GM12878 (cell line): Measurements from ENCODE around the gene SLC35F2. TPM values are rescaled to one million over a fixed set of nuclear protein-coding genes. Genes with fewer than 3 reads are reported as not detected.

ENCODE experiments used
- ATAC-seq: fragments of 200-7000 bp; cut with Tn5 transposase; 3 replicates; pipeline ENCODE4 v1.9.1; 2020; ENCODE audit warnings: mild to moderate bottlenecking, moderate library complexity
- BruUV-seq: library from RNA; stranded (reverse); fragments of 400-500 nt; replicated peaks from 2 replicates; lab custom pipeline; 2021; lab: Mats Ljungman, UMichigan
- CTCF ChIA-PET: fragments of 300-600 bp; sonication (Branson Sonifier 250); formaldehyde crosslinking; extraction: SDS; loops from one replicate; lab custom pipeline; 2021; ENCODE audit warnings: inconsistent platforms; lab: Yijun Ruan, JAX
- POLR2A ChIA-PET: fragments of 350-600 bp; formaldehyde crosslinking; extraction: SDS; loops from one replicate; lab custom pipeline; 2021; ENCODE audit warnings: inconsistent platforms; lab: Charles Lee
- RAD21 ChIA-PET: fragments of 300-600 bp; sonication (Branson Sonifier 250); formaldehyde crosslinking; loops from one replicate; lab custom pipeline; 2023; ENCODE audit warnings: antibody characterized with exemption; ENCODE audit not compliant: unreplicated experiment; lab: Charles Lee
- SMC1A ChIA-PET: fragments of 300-600 bp; sonication (Branson Sonifier 250); formaldehyde crosslinking; loops from one replicate; lab custom pipeline; 2023; ENCODE audit not compliant: unreplicated experiment, uncharacterized antibody; lab: Charles Lee
- DNase-seq: peaks from one replicate; pipeline ENCODE4 v3.0.0-alpha.2; 2011; ENCODE audit warnings: low read depth, low spot score
- FAIRE-seq: peaks from 3 replicates; lab custom pipeline; 2011; peaks lifted over from hg19 to GRCh38; lab: Jason Lieb, UNC
- H2AFZ ChIP-seq: 2 replicates; pipeline ENCODE4 v1.6.0; 2011; ENCODE audit warnings: low read depth, low read length, control low read depth; ENCODE audit not compliant: control insufficient read depth
- H3K27ac ChIP-seq: 2 replicates; pipeline ENCODE4 v1.5.1; 2011; ENCODE audit warnings: control low read depth; ENCODE audit not compliant: control insufficient read depth, insufficient read depth
- H3K27me3 ChIP-seq, 2 experiments: replicated peaks in 1 of 2; 2 replicates each; pipeline versions ENCODE4 v1.6.0 to v1.6.1; 2011; ENCODE audit warnings: low read length in 1 of 2; ENCODE audit not compliant: control insufficient read depth in 2 of 2, insufficient read depth in 2 of 2
- H3K36me3 ChIP-seq, 2 experiments: 2 replicates each; pipeline ENCODE4 v1.5.1; 2011; ENCODE audit warnings: low read length in 1 of 2; ENCODE audit not compliant: control insufficient read depth in 2 of 2, insufficient read depth in 2 of 2
- H3K4me1 ChIP-seq: 2 replicates; pipeline ENCODE4 v1.6.1; 2011; ENCODE audit warnings: mild to moderate bottlenecking, low read length, moderate library complexity, mixed read lengths; ENCODE audit not compliant: control insufficient read depth, insufficient read depth
- H3K4me2 ChIP-seq: 2 replicates; pipeline ENCODE4 v1.6.0; 2011; ENCODE audit warnings: control low read depth; ENCODE audit not compliant: control insufficient read depth, insufficient read depth
- H3K4me3 ChIP-seq: fragments of 200-600 bp; sonication (generic); 2 replicates; pipeline ENCODE4 v1.5.1; 2016
- H3K79me2 ChIP-seq: 2 replicates; pipeline ENCODE4 v1.6.0; 2011; ENCODE audit warnings: low read length; ENCODE audit not compliant: control insufficient read depth, insufficient read depth
- H3K9ac ChIP-seq: 2 replicates; pipeline ENCODE4 v1.8.0; 2011; ENCODE audit warnings: low read length, control low read depth, mixed read lengths; ENCODE audit not compliant: control insufficient read depth, insufficient read depth
- H3K9me3 ChIP-seq: replicated peaks from 3 replicates; pipeline ENCODE4 v1.5.1; 2011; ENCODE audit warnings: mild to moderate bottlenecking, low read length; ENCODE audit not compliant: control insufficient read depth, insufficient read depth
- H4K20me1 ChIP-seq: 2 replicates; pipeline ENCODE4 v1.6.0; 2011; ENCODE audit not compliant: control insufficient read depth, insufficient read depth
- BHLHE40 ChIP-seq, 2 experiments: fragments of 450-650 bp in 1 of 2; IDR thresholded peaks; 2 replicates each; pipeline ENCODE4 v1.6.1; 2011 to 2017; ENCODE audit warnings: low read depth in 2 of 2, borderline replicate concordance in 1 of 2, improper control_type of control experiment in 1 of 2, low read length in 1 of 2, mild to moderate bottlenecking in 1 of 2
- FOXM1 ChIP-seq: IDR thresholded peaks from 2 replicates; pipeline ENCODE4 v1.6.1; 2012; ENCODE audit warnings: low read depth, mild to moderate bottlenecking, inconsistent platforms, low read length, moderate library complexity
- HCFC1 ChIP-seq: fragments of 150-350 bp; IDR thresholded peaks from 2 replicates; pipeline ENCODE4 v1.6.1; 2014; ENCODE audit warnings: low read length
- HDGF ChIP-seq: fragments of 450-650 bp; IDR thresholded peaks from 2 replicates; pipeline ENCODE4 v1.6.1; 2016; ENCODE audit warnings: antibody characterized with exemption
- JUND ChIP-seq: IDR thresholded peaks from 2 replicates; pipeline ENCODE4 v1.6.1; 2012; ENCODE audit warnings: low read depth, mild to moderate bottlenecking, low read length, improper control_type of control experiment, moderate library complexity
- NFXL1 ChIP-seq: fragments of 450-650 bp; IDR thresholded peaks from 2 replicates; pipeline ENCODE4 v1.6.1; 2017; ENCODE audit warnings: antibody characterized with exemption, mild to moderate bottlenecking, borderline replicate concordance
- RCOR1 ChIP-seq: conservative IDR thresholded peaks from 2 replicates; pipeline ENCODE4 v1.6.1; 2012; ENCODE audit warnings: low read depth, low read length, improper control_type of control experiment
- RUNX3 ChIP-seq: IDR thresholded peaks from 2 replicates; pipeline ENCODE4 v1.6.1; 2012; ENCODE audit warnings: low read length, inconsistent platforms
- SMAD5 ChIP-seq: IDR thresholded peaks from 2 replicates; pipeline ENCODE4 v1.6.1; 2016; ENCODE audit warnings: antibody characterized with exemption, low read depth
- SMARCA5 ChIP-seq: fragments of 450-650 bp; IDR thresholded peaks from 2 replicates; pipeline ENCODE4 v1.6.1; 2017; ENCODE audit warnings: mild to moderate bottlenecking
- SMC3 ChIP-seq: IDR thresholded peaks from 2 replicates; pipeline ENCODE4 v1.6.1; 2011; ENCODE audit warnings: low read length, improper control_type of control experiment, borderline replicate concordance
- SREBF2 ChIP-seq: IDR thresholded peaks from 2 replicates; pipeline ENCODE4 v1.6.1; 2012; ENCODE audit warnings: mild to moderate bottlenecking, low read length
- STAT1 ChIP-seq: fragments of 450-650 bp; conservative IDR thresholded peaks from 2 replicates; pipeline ENCODE4 v1.6.1; 2014; ENCODE audit warnings: antibody characterized with exemption, mild to moderate bottlenecking
- SUZ12 ChIP-seq: fragments of 200-600 bp; sonication (generic); IDR thresholded peaks from one replicate; pipeline ENCODE4 v1.6.1; 2018; ENCODE audit warnings: antibody characterized with exemption, mild to moderate bottlenecking; ENCODE audit not compliant: unreplicated experiment
- WRNIP1 ChIP-seq: IDR thresholded peaks from 2 replicates; pipeline ENCODE4 v1.6.1; 2011; ENCODE audit warnings: low read depth, low read length, improper control_type of control experiment, borderline replicate concordance
- WGBS: methylation state at CpG from one replicate; pipeline ENCODE4 v1.1.6; 2016; ENCODE audit warnings: low lambda C conversion rate; ENCODE audit not compliant: insufficient replicate concordance, insufficient coverage; ENCODE audit errors: missing lambda C conversion rate; 5-methylcytosine and 5-hydroxymethylcytosine counted together
- in situ Hi-C: fragments of 300-500 bp; cut with MboI; formaldehyde crosslinking; loops from 9 replicates; pipeline ENCODE4 v1.14.3; 2018; ENCODE audit warnings: mixed read lengths
- intact Hi-C: fragments of 100-400 bp; cut with micrococcal nuclease; formaldehyde crosslinking; loops from one replicate; pipeline ENCODE4 v1.14.2; 2022; ENCODE audit not compliant: unreplicated experiment
- polyA plus RNA-seq, 11 experiments: library from polyadenylated mRNA; depleted of rRNA in 4 of 11; unstranded in 6 of 11; stranded (reverse) in 5 of 11; fragments of >200 nt; fragmentation: Nextera tagmentation in 4 of 11; fragmentation: Illumina TruSeq in 1 of 11; extraction: Ambion mirVana in 4 of 11; extraction: Trizol in 1 of 11; gene quantifications; 1 replicate in 1 of 11; 2 replicates in 10 of 11; pipeline versions ENCODE4 v1.2.1 to v1.2.3, GENCODE V29; 2011 to 2016; ENCODE audit warnings: inconsistent platforms in 2 of 11, missing spikeins in 2 of 11, low read depth in 1 of 11
- total RNA-seq, 4 experiments: library from RNA; depleted of rRNA in 3 of 4; stranded (reverse); fragments of >200 nt in 3 of 4; fragmentation: Illumina TruSeq in 1 of 4; extraction: Trizol in 1 of 4; gene quantifications; 2 replicates each; pipeline versions ENCODE4 v1.2.1 to v1.2.3, GENCODE V29; 2013 to 2021
- TF ChIP-seq, protein P1 (sequence below): fragments of 450-650 bp; IDR thresholded peaks from 2 replicates; pipeline ENCODE4 v1.6.1; 2017; ENCODE audit warnings: mild to moderate bottlenecking, moderate library complexity
- TF ChIP-seq, protein P2 (sequence below): IDR thresholded peaks from 2 replicates; pipeline ENCODE4 v1.6.1; 2012; ENCODE audit warnings: low read depth, low read length, improper control_type of control experiment
- TF ChIP-seq, protein P3 (sequence below): fragments of 450-650 bp; formaldehyde crosslinking; IDR thresholded peaks from 2 replicates; pipeline ENCODE4 v1.4.0; 2022; ENCODE audit warnings: mild to moderate bottlenecking, moderate library complexity

Gene SLC35F2
- total and polyA plus RNA-seq, 10 of the 15 experiments (the other 5 are each of a cell fraction or from before 2014, with no cell fraction given), result 15.2 to 48.8 (median 40.1) TPM

DNA sequence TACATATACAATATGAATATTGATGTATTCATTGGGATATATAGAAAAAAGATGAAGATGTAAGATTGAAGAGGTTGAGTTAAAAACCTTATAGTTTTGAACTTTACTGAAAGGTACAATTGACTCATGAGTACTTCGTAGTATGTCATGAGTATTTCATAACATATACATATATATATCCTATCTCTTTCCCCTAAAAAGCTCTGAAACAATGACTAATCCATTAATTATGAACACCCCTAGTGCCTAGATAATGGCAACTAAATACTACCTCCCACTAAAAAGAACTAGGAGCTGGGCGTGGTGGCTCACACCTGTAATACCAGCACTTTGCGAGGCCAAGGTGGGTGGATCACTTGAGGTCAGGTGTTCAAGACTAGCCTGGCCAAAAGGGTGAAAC lies 31.5 kb downstream of the SLC35F2 start:
- Histone ChIP-seq H3K79me2 (peaks cover 72% of the 10 kb centered on the region), H3K36me3 (no peaks in the 10 kb centered on the region; a peak in 1 of 4 replicates), H3K4me1 (peaks cover 16% of the 10 kb centered on the region; the same call in 1 of the 2 replicates), H3K27me3 (no peaks in the 10 kb centered on the region), H3K9me3 (no peaks in the 10 kb centered on the region; the same call in 2 of the 3 replicates), H4K20me1 (no peaks in the 10 kb centered on the region), H3K4me2 (no peak overlapping the region), H3K27ac (no peak overlapping the region), H3K4me3 (no peak overlapping the region), H2AFZ (no peak overlapping the region), H3K9ac (no peak overlapping the region)
- ChIA-PET SMC1A (interaction anchor here (0.6 to 2.8 kb wide), 3 partner anchors 9 to 227 kb away, joined by 3 to 12 read pairs (median 3); no protein-coding TSS in a partner anchor), CTCF (interaction anchor here (0.6 to 1.5 kb wide), 3 partner anchors 26 to 90 kb away, joined by 3 to 4 read pairs (median 3); no protein-coding TSS in a partner anchor), RAD21 (interaction anchor here (1.4 kb wide), 1 partner anchor 42 kb away, joined by 3 read pairs; no protein-coding TSS in a partner anchor), POLR2A (interaction anchor here (0.6 to 0.8 kb wide), 3 partner anchors 9 to 1052 kb away, joined by 3 to 4 read pairs (median 3); no protein-coding TSS in a partner anchor)
- ATAC-seq, result no peak
- DNase-seq, result no peak
- no peak for FAIRE-seq
- WGBS, result 99% methylated on average over 3 of the region's 3 CpGs
- no TSS peak for BruUV-seq
- intact Hi-C loops (no loop called here), in situ Hi-C loops (no loop called here)
- TF ChIP-seq SREBF2 (no peak), SUZ12 (no peak), RCOR1 (no peak), STAT1 (no peak), HCFC1 (no peak), SMAD5 (no peak), HDGF (no peak), JUND (no peak), WRNIP1 (no peak), SMC3 (no peak), RUNX3 (no peak), NFXL1 (no peak), FOXM1 (no peak), BHLHE40 (IDR thresholded peaks at IDR 0.05; ENCODE audit: borderline replicate concordance in 1 of 2, low read depth in 2 of 2, low read length in 1 of 2) (no peak), SMARCA5 (no peak)
- TF ChIP-seq, protein P1, sequence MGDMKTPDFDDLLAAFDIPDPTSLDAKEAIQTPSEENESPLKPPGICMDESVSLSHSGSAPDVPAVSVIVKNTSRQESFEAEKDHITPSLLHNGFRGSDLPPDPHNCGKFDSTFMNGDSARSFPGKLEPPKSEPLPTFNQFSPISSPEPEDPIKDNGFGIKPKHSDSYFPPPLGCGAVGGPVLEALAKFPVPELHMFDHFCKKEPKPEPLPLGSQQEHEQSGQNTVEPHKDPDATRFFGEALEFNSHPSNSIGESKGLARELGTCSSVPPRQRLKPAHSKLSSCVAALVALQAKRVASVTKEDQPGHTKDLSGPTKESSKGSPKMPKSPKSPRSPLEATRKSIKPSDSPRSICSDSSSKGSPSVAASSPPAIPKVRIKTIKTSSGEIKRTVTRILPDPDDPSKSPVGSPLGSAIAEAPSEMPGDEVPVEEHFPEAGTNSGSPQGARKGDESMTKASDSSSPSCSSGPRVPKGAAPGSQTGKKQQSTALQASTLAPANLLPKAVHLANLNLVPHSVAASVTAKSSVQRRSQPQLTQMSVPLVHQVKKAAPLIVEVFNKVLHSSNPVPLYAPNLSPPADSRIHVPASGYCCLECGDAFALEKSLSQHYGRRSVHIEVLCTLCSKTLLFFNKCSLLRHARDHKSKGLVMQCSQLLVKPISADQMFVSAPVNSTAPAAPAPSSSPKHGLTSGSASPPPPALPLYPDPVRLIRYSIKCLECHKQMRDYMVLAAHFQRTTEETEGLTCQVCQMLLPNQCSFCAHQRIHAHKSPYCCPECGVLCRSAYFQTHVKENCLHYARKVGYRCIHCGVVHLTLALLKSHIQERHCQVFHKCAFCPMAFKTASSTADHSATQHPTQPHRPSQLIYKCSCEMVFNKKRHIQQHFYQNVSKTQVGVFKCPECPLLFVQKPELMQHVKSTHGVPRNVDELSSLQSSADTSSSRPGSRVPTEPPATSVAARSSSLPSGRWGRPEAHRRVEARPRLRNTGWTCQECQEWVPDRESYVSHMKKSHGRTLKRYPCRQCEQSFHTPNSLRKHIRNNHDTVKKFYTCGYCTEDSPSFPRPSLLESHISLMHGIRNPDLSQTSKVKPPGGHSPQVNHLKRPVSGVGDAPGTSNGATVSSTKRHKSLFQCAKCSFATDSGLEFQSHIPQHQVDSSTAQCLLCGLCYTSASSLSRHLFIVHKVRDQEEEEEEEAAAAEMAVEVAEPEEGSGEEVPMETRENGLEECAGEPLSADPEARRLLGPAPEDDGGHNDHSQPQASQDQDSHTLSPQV, result no peak
- TF ChIP-seq, protein P2, sequence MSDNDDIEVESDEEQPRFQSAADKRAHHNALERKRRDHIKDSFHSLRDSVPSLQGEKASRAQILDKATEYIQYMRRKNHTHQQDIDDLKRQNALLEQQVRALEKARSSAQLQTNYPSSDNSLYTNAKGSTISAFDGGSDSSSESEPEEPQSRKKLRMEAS, result no peak
- TF ChIP-seq, protein P3, sequence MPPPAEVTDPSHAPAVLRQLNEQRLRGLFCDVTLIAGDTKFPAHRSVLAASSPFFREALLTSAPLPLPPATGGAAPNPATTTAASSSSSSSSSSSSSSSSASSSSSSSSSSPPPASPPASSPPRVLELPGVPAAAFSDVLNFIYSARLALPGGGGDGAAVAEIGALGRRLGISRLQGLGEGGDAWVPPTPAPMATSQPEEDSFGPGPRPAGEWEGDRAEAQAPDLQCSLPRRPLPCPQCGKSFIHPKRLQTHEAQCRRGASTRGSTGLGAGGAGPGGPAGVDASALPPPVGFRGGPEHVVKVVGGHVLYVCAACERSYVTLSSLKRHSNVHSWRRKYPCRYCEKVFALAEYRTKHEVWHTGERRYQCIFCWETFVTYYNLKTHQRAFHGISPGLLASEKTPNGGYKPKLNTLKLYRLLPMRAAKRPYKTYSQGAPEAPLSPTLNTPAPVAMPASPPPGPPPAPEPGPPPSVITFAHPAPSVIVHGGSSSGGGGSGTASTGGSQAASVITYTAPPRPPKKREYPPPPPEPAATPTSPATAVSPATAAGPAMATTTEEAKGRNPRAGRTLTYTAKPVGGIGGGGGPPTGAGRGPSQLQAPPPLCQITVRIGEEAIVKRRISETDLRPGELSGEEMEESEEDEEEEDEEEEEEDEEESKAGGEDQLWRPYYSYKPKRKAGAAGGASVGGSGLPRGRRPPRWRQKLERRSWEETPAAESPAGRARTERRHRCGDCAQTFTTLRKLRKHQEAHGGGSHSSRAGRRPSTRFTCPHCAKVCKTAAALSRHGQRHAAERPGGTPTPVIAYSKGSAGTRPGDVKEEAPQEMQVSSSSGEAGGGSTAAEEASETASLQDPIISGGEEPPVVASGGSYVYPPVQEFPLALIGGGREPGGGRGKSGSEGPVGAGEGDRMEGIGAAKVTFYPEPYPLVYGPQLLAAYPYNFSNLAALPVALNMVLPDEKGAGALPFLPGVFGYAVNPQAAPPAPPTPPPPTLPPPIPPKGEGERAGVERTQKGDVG (CRISPR knock-in tag), result no peak
